Measurements from ENCODE around the gene VPS13C. TPM values are rescaled to one million over a fixed set of nuclear protein-coding genes. Genes with fewer than 3 reads are reported as not detected.
A peak's percentile ranks its signal among the peaks of the same experiment; 100 is the strongest.

The VPS13C gene
- total RNA-seq, 1 donor from 2014 or later: 35.0 TPM

- TF ChIP-seq CTCF (IDR thresholded peaks at IDR 0.05; ENCODE audit: insufficient read depth, low read length, severe bottlenecking): no peak
- Histone ChIP-seq H3K4me3 (ENCODE audit: low read depth, low read length) (no peak overlapping the region), H3K36me3 (ENCODE audit: control insufficient read depth, insufficient read depth, low read length) (no peaks in the 10 kb centered on the region), H3K27me3 (ENCODE audit: control insufficient read depth, insufficient read depth, low read length) (no peaks in the 10 kb centered on the region)
- DNase-seq (ENCODE audit: low read depth) (no peak), FAIRE-seq (no peak)
These were observed 172.0 kb downstream of the VPS13C start for GRCh38 chr15:61888074-61888780.

GRCh38 chr15:61880084-61880483, 180.2 kb downstream of the VPS13C start:
- Histone ChIP-seq H3K4me3 (ENCODE audit: low read depth, low read length) (no peak overlapping the region), H3K27me3 (ENCODE audit: control insufficient read depth, insufficient read depth, low read length) (no peaks in the 10 kb centered on the region), H3K36me3 (ENCODE audit: control insufficient read depth, insufficient read depth, low read length) (no peaks in the 10 kb centered on the region)
- no peak for TF ChIP-seq CTCF (IDR thresholded peaks at IDR 0.05; ENCODE audit: insufficient read depth, low read length, severe bottlenecking)
- DNase-seq (ENCODE audit: low read depth): no peak
- FAIRE-seq: no peak

GRCh38 chr15:61879219-61879618, 181.0 kb downstream of the VPS13C start:
- DNase-seq (ENCODE audit: low read depth) (peak; percentile 87), FAIRE-seq (no peak)
- H3K36me3 ChIP-seq (ENCODE audit: control insufficient read depth, insufficient read depth, low read length): no peaks in the 10 kb centered on the region
- TF ChIP-seq CTCF (IDR thresholded peaks at IDR 0.05; ENCODE audit: insufficient read depth, low read length, severe bottlenecking): no peak
- H3K27me3 ChIP-seq (ENCODE audit: control insufficient read depth, insufficient read depth, low read length): no peaks in the 10 kb centered on the region
- no peak overlapping the region for H3K4me3 ChIP-seq (ENCODE audit: low read depth, low read length)

GRCh38 chr15:61871926-61872522, 188.2 kb downstream of the VPS13C start:
- FAIRE-seq (no peak), DNase-seq (ENCODE audit: low read depth) (peak; percentile 54)
- Histone ChIP-seq H3K4me3 (ENCODE audit: low read depth, low read length) (no peak overlapping the region), H3K36me3 (ENCODE audit: control insufficient read depth, insufficient read depth, low read length) (no peaks in the 10 kb centered on the region), H3K27me3 (ENCODE audit: control insufficient read depth, insufficient read depth, low read length) (no peaks in the 10 kb centered on the region)
- no peak for TF ChIP-seq CTCF (IDR thresholded peaks at IDR 0.05; ENCODE audit: insufficient read depth, low read length, severe bottlenecking)

GRCh38 chr15:61869656-61870055, 190.6 kb downstream of the VPS13C start:
- no peak for TF ChIP-seq CTCF (IDR thresholded peaks at IDR 0.05; ENCODE audit: insufficient read depth, low read length, severe bottlenecking)
- H3K4me3 ChIP-seq (ENCODE audit: low read depth, low read length): no peak overlapping the region
- DNase-seq (ENCODE audit: low read depth) (peak; percentile 11), FAIRE-seq (no peak)
- no peaks in the 10 kb centered on the region for H3K27me3 ChIP-seq (ENCODE audit: control insufficient read depth, insufficient read depth, low read length)
- no peaks in the 10 kb centered on the region for H3K36me3 ChIP-seq (ENCODE audit: control insufficient read depth, insufficient read depth, low read length)

Data from bronchial epithelial cell (primary cell).